GM21786 (cell line): ENCODE data around the gene INAVA.
A peak's percentile ranks its signal among the peaks of the same experiment; 100 is the strongest.

ENCODE experiments used
- ATAC-seq: cut with Tn5 transposase; IDR thresholded peaks from one replicate; pipeline ENCODE4 v1.9.1; 2021; ENCODE audit not compliant: unreplicated experiment

The INAVA gene

DNA sequence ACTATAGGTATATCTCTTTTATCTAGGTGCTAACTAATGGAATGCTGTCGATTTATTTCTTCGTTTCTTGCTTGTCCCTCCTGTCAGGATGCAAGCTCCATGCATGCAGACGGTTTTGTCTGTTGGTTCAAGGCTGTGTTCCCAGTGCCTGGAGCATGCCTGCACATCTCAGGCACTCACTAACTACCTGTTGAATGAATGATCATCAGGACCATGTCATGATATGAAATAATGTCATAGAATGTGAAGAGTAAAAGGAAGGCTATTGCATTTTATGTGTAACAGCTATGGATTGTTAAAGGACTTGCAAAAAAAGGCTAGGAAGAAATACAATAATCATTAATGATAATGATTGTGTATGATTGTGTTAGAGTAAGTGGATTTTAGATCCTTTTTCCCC lies 17.7 kb upstream of the INAVA start:
- ATAC-seq, result no peak

- peak; percentile 81 for ATAC-seq
These were observed 16.7 kb upstream of the INAVA start for GRCh38 chr1:200877839-200878551.

- peak; percentile 54 for ATAC-seq
These were observed 14.5 kb upstream of the INAVA start for GRCh38 chr1:200880212-200880611.

- ATAC-seq, result no peak
These were observed 11.6 kb upstream of the INAVA start for GRCh38 chr1:200883118-200883517.

GRCh38 chr1:200885623-200886402 lies 8.9 kb upstream of the INAVA start:
- no peak for ATAC-seq

DNA sequence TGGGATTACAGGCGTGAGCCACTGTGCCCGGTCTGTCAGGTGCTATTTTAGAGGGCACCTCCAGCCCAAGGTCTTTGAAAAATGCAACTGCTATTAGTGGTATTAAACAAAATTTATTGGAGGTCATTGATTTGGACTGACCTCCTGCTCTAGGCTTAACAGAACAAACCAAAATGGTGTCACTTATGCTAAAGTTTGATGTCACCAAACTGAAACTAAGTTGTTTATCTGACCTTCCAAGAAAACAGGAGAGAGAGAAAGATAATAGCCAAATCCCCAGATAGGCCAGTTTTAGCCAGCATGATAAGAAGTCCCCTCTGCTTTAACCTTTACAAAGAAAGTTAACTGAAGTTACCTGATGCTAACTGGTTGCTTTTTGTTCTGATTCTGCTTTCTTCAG lies 8.1 kb upstream of the INAVA start:
- ATAC-seq, result no peak

DNA sequence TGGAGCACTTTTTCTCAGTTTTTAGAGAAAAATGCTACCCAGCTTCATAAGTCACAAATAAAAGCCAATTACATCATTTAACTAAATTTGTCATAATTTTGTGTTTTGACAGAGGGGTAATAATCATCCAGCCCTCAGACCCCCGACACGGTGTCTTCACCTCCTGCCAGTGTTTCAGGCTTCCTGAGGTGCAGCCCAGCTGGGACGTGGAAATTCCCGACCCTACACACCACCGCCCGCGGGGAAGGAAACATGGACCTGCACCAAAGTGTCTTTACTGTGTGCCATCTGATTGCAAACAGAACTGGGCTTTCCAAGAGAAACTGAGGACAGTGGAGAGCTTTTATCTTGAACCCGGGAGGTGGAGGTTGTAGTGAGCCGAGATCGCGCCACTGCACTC lies 7.7 kb upstream of the INAVA start:
- no peak for ATAC-seq

- no peak for ATAC-seq
These were observed 6.8 kb upstream of the INAVA start for GRCh38 chr1:200887772-200888348.

DNA sequence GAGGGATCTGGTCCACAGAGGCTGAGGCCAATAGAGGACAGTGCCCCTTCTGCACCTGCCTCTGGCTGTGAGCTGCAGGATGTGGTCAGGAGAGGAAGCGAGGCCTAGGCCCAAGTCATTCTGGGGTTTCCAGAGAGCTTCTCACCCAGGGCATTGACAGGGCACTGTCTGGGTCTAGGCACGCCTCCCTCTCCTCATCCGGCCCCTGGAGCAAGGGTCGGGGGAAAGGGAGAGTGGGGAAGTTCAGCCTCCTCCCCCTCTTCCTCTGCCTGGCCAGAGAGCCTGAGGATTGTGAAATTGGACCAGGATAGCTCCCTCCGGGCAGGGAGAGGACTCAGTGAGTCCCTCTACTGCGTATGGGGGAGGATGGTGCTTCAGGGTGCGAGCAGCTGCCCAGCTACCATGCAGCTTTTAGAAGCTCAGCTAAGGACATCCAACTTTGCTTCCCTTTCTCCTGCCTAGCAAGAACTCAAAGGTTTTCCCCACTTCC lies 6.3 kb upstream of the INAVA start:
- peak; percentile 90 for ATAC-seq

GRCh38 chr1:200889571-200889970 lies 5.1 kb upstream of the INAVA start:
- no peak for ATAC-seq

DNA sequence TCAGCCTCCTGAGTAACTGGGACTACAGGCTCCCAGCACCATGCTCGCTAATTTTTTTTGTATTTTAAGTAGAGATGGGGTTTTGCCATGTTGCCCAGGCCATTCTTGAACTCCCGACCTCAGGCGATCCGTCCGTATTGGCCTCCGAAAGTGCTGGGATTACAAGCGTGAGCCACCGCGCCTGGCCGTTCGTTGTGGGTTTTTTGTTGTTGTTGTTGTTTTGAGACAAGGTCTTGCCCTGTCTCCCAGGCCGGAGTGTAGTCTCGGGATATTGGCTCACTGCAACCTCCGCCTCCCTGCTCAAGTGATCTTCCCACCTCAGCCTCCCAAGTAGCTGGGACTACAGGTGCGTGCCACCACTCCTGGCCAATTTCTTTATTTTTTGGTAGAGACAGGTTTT lies 4.7 kb upstream of the INAVA start:
- no peak for ATAC-seq

DNA sequence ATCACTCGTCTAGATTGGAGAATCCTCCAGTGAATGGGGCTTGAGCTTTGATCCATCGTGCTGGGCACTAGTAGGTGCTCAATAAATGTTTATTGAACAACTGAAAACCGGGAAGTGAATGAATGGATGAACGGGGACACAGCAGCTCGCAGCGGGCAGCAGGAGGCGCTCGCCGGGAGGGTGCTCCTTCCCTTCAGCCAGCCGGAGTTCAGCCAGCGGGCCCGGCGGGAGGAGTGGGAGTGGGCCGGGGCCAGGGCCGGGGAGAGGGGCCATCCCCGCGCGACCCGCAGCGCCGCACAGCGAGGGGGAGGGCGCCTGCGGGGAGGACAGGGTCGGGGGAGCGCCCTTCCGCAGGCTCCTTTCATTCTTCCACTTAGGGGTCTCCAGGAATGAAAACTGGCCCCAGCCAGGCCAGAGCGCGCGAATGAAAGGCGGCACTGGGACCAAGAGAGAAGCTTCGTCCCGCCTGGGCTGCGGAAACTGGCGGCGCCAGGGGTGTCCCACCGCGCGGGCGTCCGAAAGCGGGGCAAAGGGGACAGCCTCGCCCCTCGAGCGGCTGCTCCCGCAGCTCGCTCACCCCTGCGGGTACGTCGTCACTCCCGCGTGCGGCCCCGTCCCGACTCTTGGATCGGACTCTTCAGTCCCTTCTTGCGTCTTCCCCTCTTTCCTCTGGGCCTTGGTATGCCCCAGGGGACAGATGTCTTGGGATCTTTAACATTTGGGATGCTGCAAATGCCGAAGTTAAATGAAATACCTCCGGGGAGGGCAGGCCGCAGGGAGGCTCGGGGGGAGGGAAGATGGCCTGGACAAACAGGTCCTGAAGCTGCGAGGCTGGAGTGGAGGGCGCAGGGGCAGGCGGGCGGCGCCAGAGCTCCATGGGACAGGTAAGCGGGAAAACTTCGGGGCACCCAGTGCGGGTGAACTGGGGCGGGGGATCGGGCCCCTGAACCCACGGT lies 3.6 kb upstream of the INAVA start:
- no peak for ATAC-seq

- ATAC-seq, result no peak
These were observed 2.9 kb upstream of the INAVA start for GRCh38 chr1:200891774-200892157.

DNA sequence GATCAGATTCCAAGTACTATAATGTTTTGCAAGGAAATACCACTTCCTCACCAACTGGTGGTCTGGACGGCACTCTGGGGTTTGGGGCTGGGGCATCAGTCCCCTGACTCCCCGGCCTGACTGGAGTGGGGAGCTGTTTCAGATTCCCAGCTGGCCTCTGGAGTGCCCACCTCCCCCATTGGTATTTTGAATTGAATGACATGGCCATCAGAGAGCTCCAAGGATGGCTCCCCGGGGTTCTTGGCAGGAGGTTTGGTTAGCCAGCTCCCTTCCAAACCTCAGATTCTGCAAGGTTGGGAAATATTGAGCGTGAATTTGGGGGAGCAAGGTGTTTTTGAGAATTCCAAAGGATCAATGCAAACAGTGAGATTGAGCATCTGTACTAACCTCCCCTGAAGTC lies 2.2 kb upstream of the INAVA start:
- ATAC-seq, result no peak

DNA sequence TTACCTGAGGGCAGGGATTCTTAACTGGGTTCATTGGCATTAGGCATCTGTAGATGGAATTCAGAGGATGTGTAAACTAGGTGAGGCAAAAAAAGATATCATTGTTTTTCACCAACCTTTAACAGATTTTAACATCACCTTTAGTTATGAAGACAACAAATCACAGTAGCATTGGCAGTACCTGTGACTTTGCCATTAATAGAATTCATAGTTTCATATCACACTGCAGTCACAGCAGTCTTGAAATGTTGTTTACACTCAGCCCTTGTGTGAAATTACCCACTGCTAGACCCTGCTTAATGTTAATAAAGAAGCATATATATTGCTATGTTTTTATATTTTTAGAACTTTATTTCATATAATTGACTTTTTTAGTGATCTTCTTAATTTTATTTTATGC lies 1.7 kb upstream of the INAVA start:
- ATAC-seq, result no peak

GRCh38 chr1:200893411-200893901 lies 1.2 kb upstream of the INAVA start:
- no peak for ATAC-seq

DNA sequence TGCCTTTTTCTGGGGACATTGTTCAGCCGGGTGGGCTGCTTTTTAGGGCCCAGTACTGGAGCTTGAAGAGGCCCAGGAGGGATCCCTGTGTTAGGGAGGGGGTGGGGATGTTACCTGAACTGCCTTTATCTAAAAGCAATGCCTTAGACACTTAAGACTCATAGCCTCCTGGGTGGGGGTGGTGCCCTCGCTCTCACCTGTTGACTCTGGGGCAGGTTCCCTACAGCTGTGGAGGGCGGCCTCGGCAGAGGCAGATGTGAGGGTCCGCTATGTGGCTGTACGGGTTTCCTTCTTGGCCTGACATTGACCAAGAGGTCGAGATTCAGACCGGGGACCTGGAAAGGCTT lies 716 bp downstream of the INAVA start:
- ATAC-seq, result no peak

DNA sequence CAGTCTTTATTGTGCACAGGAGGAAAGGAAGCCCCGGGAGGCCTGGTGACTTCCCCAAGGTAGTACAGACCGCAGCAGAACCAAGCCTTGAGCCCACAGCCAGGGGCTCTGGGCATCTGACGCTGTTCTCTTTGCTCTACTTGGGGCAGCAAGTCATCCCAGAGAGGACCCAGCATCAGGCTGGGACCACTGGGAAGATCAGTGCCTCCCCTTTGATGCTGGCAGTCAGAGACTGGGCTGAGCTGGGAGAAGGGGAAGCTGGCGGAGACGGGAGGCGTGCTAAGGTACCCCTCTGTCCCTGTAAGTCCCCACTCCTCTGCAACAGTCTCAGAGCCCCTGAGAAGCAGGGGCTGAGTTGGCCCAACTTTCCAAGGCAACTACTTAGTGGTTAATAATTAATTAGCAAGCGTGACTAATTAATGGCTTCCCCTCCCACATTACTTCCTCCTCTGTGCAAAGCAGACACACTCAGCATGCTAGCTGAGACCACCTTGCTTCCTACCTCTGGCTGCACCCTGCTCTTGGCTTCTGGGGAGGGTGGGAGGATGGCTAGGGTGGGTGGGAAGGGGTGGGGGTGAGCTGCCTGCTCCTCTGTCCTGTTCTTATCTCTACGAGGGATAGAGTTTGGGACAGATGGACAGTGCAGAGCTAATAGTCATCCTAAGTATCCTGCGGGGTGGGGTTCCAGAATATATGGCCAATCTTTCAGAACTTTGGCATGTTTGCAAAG lies 1.3 kb downstream of the INAVA start:
- ATAC-seq, result peak; percentile 42

DNA sequence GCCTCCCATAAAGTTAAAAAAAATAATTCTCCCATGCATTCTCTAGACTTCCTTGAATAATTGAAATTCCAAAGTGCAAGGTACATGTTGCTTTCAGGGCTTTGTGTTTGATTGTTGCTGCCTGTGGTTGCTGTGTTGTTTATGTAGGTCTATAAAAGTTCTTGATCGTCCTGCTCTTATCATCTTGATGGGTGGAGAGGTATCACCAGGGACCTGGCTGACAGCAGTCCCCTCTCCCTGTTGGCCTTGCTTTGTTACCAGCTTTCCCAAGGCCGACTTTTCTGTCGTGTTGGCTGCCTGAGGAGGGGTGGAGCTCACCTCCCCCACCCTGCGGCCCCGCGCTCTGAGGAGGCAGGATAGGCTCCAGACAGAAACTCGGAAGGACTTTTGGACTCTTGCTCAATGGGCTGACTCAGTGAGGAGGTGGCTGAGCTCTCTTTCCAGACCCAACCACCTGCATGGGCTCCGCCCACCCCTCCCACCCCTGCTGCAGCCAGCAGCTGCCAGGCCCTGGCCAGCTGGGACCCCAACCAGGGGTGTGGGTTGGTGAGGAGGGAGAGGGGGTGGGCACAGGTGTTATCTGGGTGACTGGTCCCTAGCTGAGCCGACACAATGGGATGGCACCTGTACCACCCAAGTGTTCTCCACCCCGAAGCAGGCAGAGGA lies 2.0 kb downstream of the INAVA start:
- no peak for ATAC-seq

DNA sequence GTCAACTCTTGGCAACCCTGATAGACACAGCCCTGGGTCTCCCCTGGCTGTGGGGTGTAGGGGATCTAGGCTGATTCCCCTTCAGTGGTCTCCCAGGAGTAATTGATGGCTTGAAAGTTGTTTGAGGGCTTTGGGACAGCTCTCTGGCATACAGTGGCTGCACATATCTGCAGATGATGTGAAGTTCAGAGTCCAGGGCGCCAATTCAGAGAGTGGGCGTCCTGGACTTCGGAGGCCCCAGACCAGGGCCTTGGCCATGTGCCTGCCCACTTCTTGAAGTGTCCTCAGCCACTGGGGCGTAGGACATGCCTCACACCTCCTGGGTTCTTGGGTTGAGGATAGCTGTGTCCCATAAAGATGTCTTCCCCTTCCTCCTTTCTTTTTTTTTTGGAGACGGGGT lies 2.6 kb downstream of the INAVA start:
- no peak for ATAC-seq
